22Rv1 (cell line): ENCODE results near the gene TMEM94.
A peak's percentile ranks its signal among the peaks of the same experiment; 100 is the strongest.
"Not testable (repeated sequence)": the region's sequence is repeated elsewhere in the genome, so short reads cannot be mapped to it uniquely, and the experiment has no call there.

Source experiments
- H3K27ac ChIP-seq: fragments of 450-650 bp; 2 replicates; pipeline ENCODE4 v1.5.1; 2017
- ZFX ChIP-seq: fragments of 450-650 bp; IDR thresholded peaks from 2 replicates; pipeline ENCODE4 v1.6.1; 2017; ENCODE audit warnings: antibody characterized with exemption, borderline replicate concordance
- TF ChIP-seq, protein P1 (sequence below): fragments of 450-650 bp; IDR thresholded peaks from 2 replicates; pipeline ENCODE4 v1.5.1; 2017; ENCODE audit warnings: mild to moderate bottlenecking

TMEM94 gene

DNA sequence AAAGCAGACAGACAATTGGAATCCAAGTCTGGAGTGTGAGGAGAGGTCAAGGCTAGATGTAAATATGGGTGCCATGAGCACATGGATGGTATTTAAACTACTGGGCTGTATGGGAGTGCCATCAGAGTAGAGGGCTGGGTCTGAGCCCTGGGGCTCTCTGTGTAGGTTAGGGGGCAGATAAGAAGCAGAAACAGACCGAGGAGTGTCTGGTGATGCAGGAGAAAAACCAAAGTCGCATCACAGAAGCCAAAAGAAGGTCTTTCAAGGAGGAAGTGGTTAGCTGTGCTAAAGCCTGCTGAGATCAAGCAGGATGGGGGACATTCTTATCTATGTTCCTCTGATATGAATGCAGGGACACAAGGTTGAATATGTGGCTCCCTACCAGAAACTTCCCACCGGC is 61.8 kb downstream of the TMEM94 start:
- TF ChIP-seq, protein P1, sequence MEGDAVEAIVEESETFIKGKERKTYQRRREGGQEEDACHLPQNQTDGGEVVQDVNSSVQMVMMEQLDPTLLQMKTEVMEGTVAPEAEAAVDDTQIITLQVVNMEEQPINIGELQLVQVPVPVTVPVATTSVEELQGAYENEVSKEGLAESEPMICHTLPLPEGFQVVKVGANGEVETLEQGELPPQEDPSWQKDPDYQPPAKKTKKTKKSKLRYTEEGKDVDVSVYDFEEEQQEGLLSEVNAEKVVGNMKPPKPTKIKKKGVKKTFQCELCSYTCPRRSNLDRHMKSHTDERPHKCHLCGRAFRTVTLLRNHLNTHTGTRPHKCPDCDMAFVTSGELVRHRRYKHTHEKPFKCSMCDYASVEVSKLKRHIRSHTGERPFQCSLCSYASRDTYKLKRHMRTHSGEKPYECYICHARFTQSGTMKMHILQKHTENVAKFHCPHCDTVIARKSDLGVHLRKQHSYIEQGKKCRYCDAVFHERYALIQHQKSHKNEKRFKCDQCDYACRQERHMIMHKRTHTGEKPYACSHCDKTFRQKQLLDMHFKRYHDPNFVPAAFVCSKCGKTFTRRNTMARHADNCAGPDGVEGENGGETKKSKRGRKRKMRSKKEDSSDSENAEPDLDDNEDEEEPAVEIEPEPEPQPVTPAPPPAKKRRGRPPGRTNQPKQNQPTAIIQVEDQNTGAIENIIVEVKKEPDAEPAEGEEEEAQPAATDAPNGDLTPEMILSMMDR: no peak
- TF ChIP-seq ZFX: no peak
- peak overlapping the region; percentile 89 for H3K27ac ChIP-seq

GRCh38 chr17:75518983-75519537 is 62.6 kb downstream of the TMEM94 start:
- 0 out of 2 replicates have a peak overlapping the region, but pooled peaks have one; percentile 89 for H3K27ac ChIP-seq
- TF ChIP-seq, protein P1: 0 out of 2 replicates have a peak, but pooled peaks have one; percentile 4
- TF ChIP-seq ZFX: no peak

DNA sequence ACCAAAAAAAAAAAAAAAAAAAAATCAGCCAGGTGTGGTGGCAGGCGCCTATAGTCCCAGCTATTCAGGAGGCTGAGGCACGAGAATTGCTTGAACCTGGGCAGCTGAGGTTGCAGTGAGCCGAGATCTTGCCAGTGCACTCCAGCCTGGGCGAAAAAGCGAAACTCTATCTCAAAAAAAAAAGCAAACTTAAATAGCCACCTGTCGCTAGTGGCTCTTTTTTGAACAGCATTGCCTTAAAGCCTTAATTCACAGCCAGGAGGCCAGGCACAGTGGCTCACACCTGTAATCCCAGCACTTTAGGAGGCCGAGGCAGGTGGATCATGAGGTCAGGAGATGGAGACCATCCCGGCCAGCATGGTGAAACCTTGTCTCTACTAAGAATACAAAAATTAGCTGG is 64.0 kb downstream of the TMEM94 start:
- not testable (repeated sequence) for H3K27ac ChIP-seq

GRCh38 chr17:75521290-75521689 is 64.9 kb downstream of the TMEM94 start:
- TF ChIP-seq, protein P1: no peak
- TF ChIP-seq ZFX: no peak
- 0 out of 2 replicates have a peak overlapping the region, but pooled peaks have one; percentile 97 for H3K27ac ChIP-seq

DNA sequence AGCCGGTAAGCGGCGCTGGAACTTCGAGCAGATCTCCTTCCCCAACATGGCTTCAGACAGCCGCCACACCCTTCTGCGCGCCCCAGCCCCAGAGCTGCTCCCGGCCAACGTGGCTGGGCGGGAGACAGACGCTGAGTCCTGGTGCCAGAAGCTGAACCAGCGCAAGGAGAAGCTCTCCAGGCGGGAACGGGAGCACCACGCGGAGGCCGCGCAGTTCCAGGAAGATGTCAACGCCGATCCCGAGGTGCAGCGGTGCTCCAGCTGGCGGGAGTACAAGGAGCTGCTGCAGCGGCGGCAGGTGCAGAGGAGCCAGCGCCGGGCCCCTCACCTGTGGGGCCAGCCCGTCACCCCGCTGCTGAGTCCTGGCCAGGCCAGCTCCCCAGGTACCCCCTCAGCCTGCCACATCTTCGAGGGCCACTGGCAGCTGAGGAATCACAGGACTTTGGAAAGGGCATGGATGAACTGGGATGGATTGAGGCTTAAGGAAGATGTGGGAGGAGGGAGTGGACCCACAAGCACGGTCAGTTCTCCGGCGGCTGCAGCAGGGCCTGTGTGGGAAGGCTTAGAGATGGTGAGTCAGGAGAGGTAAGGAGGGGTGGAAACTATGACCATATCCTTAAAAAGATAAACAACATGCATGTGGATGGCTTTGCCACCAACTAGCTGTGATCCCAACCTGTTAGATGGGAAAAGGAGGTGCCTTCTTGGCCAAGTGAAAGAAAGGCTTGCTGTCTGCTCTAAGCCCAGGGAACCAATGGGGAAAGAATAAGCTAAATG is 65.7 kb downstream of the TMEM94 start:
- no peak for TF ChIP-seq ZFX
- TF ChIP-seq, protein P1: no peak
- peak overlapping the region; percentile 97 for H3K27ac ChIP-seq

DNA sequence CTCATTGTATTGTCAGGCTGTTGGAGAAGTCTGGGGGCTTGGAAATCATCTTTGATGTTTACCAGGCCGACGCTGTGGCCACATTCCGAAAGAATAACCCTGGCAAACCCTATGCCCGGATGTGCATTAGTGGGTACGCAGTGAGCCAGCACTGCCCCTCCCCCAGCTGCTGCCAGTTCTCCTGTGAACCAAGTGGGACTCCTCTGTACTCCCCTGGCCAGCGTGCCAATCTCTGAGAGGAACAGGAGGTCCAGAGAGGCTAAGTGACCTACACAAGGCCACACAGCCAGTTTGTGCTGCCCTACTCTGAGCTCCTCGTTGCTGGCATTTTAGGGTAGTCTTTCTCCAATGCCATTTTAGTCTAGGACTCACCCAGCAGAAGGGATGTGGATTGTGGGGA is 67.2 kb downstream of the TMEM94 start:
- TF ChIP-seq, protein P1: no peak
- no peak for TF ChIP-seq ZFX

GRCh38 chr17:75524269-75524969 is 68.0 kb downstream of the TMEM94 start:
- no peak for TF ChIP-seq ZFX
- TF ChIP-seq, protein P1: no peak
- H3K27ac ChIP-seq: peak overlapping the region; percentile 97

More for the DNA sequence above, 67.2 kb downstream of the TMEM94 start:
- peak overlapping the region; percentile 97 for H3K27ac ChIP-seq
